SJSA1 (cell line): ENCODE results near the gene TRIM71. TPM values are rescaled to one million over a fixed set of nuclear protein-coding genes. Genes with fewer than 3 reads are reported as not detected.
"Not testable (repeated sequence)": the region's sequence is repeated elsewhere in the genome, so short reads cannot be mapped to it uniquely, and the experiment has no call there.

ENCODE experiments used
- DNase-seq, 2 experiments: peaks; one replicate each; pipeline ENCODE4 v3.0.0-alpha.2; 2015 to 2020; ENCODE audit warnings: low spot score in 2 of 2, low read depth in 1 of 2
- H3K27ac ChIP-seq: fragments of 250-450 bp; sonication (Bioruptor Pico); 2 replicates; pipeline ENCODE4 v1.5.1; 2020; ENCODE audit warnings: mild to moderate bottlenecking, moderate library complexity
- H3K27me3 ChIP-seq: fragments of 250-450 bp; sonication (Bioruptor Pico); replicated peaks from 2 replicates; pipeline ENCODE4 v1.5.1; 2020; ENCODE audit warnings: mild to moderate bottlenecking, moderate library complexity
- H3K36me3 ChIP-seq: fragments of 250-450 bp; sonication (Bioruptor Pico); 2 replicates; pipeline ENCODE4 v1.5.1; 2020; ENCODE audit warnings: mild to moderate bottlenecking
- H3K4me1 ChIP-seq: fragments of 250-450 bp; sonication (Bioruptor Pico); replicated peaks from 2 replicates; pipeline ENCODE4 v1.6.1; 2021; ENCODE audit warnings: mild to moderate bottlenecking
- H3K4me3 ChIP-seq: fragments of 250-450 bp; sonication (Bioruptor Pico); 2 replicates; pipeline ENCODE4 v1.5.1; 2020; ENCODE audit warnings: mild to moderate bottlenecking
- H3K9me3 ChIP-seq: fragments of 250-450 bp; sonication (Bioruptor Pico); replicated peaks from 2 replicates; pipeline ENCODE4 v1.5.1; 2020; ENCODE audit warnings: mild to moderate bottlenecking
- total RNA-seq: library from RNA; depleted of rRNA; stranded (reverse); fragments of >200 nt; shearing (Covaris generic); gene quantifications from 2 replicates; pipeline ENCODE4 v1.2.3, GENCODE V29; 2014

Gene TRIM71
- total RNA-seq, 1 experiment from 2014 or later, result under 0.01 TPM

- H3K36me3 ChIP-seq, result no peaks in the 10 kb centered on the region
- H3K9me3 ChIP-seq, result no peaks in the 10 kb centered on the region
- H3K4me3 ChIP-seq, result no peak overlapping the region
- DNase-seq, result no peak
- no peaks in the 10 kb centered on the region for H3K27me3 ChIP-seq
- H3K27ac ChIP-seq, result no peak overlapping the region
- H3K4me1 ChIP-seq, result no peaks in the 10 kb centered on the region
Measured at GRCh38 chr3:32842987-32843386, 25.2 kb downstream of the TRIM71 start.

- no peak for DNase-seq
- no peaks in the 10 kb centered on the region for H3K4me1 ChIP-seq
- no peak overlapping the region for H3K27ac ChIP-seq
- H3K4me3 ChIP-seq, result no peak overlapping the region
- H3K9me3 ChIP-seq, result no peaks in the 10 kb centered on the region
- no peaks in the 10 kb centered on the region for H3K36me3 ChIP-seq
- no peaks in the 10 kb centered on the region for H3K27me3 ChIP-seq
Measured at GRCh38 chr3:32843510-32844321, 25.9 kb downstream of the TRIM71 start.

GRCh38 chr3:32844322-32844654 is 26.5 kb downstream of the TRIM71 start:
- H3K27ac ChIP-seq, result no peak overlapping the region
- DNase-seq, result no peak
- no peaks in the 10 kb centered on the region for H3K9me3 ChIP-seq
- no peaks in the 10 kb centered on the region for H3K36me3 ChIP-seq
- H3K27me3 ChIP-seq, result no peaks in the 10 kb centered on the region
- no peaks in the 10 kb centered on the region for H3K4me1 ChIP-seq
- no peak overlapping the region for H3K4me3 ChIP-seq

GRCh38 chr3:32844914-32845313 is 27.1 kb downstream of the TRIM71 start:
- no peak for DNase-seq

GRCh38 chr3:32845546-32845945 is 27.7 kb downstream of the TRIM71 start:
- not testable (repeated sequence) for H3K27ac ChIP-seq, H3K27me3 ChIP-seq, H3K4me3 ChIP-seq, H3K36me3 ChIP-seq, H3K9me3 ChIP-seq, DNase-seq, H3K4me1 ChIP-seq

More at GRCh38 chr3:32844914-32845313, 27.1 kb downstream of the TRIM71 start:
- no peaks in the 10 kb centered on the region for H3K36me3 ChIP-seq
- no peaks in the 10 kb centered on the region for H3K4me1 ChIP-seq
- H3K9me3 ChIP-seq, result no peaks in the 10 kb centered on the region
- no peaks in the 10 kb centered on the region for H3K27me3 ChIP-seq
- no peak overlapping the region for H3K4me3 ChIP-seq
- no peak overlapping the region for H3K27ac ChIP-seq

- not testable (repeated sequence) for H3K9me3 ChIP-seq, DNase-seq, H3K27ac ChIP-seq, H3K4me1 ChIP-seq, H3K4me3 ChIP-seq, H3K27me3 ChIP-seq, H3K36me3 ChIP-seq
Measured at GRCh38 chr3:32847045-32847444, 29.2 kb downstream of the TRIM71 start.

GRCh38 chr3:32847528-32847927 is 29.7 kb downstream of the TRIM71 start:
- DNase-seq, result no peak
- no peaks in the 10 kb centered on the region for H3K36me3 ChIP-seq

GRCh38 chr3:32848215-32848614 is 30.4 kb downstream of the TRIM71 start:
- no peaks in the 10 kb centered on the region for H3K36me3 ChIP-seq
- no peak for DNase-seq

More at GRCh38 chr3:32847528-32847927, 29.7 kb downstream of the TRIM71 start:
- H3K4me1 ChIP-seq, result no peaks in the 10 kb centered on the region
- no peaks in the 10 kb centered on the region for H3K27me3 ChIP-seq
- no peak overlapping the region for H3K27ac ChIP-seq
- H3K9me3 ChIP-seq, result no peaks in the 10 kb centered on the region
- no peak overlapping the region for H3K4me3 ChIP-seq

GRCh38 chr3:32849046-32849445 is 31.2 kb downstream of the TRIM71 start:
- Histone ChIP-seq H3K36me3 (no peaks in the 10 kb centered on the region), H3K4me1 (no peaks in the 10 kb centered on the region), H3K27ac (no peak overlapping the region), H3K4me3 (no peak overlapping the region), H3K27me3 (no peaks in the 10 kb centered on the region), H3K9me3 (no peaks in the 10 kb centered on the region)
- no peak for DNase-seq

More at GRCh38 chr3:32848215-32848614, 30.4 kb downstream of the TRIM71 start:
- H3K4me3 ChIP-seq, result no peak overlapping the region
- H3K9me3 ChIP-seq, result no peaks in the 10 kb centered on the region
- H3K27ac ChIP-seq, result no peak overlapping the region
- no peaks in the 10 kb centered on the region for H3K27me3 ChIP-seq
- no peaks in the 10 kb centered on the region for H3K4me1 ChIP-seq

- Histone ChIP-seq H3K36me3 (no peaks in the 10 kb centered on the region), H3K27me3 (no peaks in the 10 kb centered on the region), H3K27ac (no peak overlapping the region), H3K4me3 (no peak overlapping the region), H3K4me1 (no peaks in the 10 kb centered on the region), H3K9me3 (no peaks in the 10 kb centered on the region)
- DNase-seq, result no peak
Measured at GRCh38 chr3:32850226-32850625, 32.4 kb downstream of the TRIM71 start.

- H3K36me3 ChIP-seq, result no peaks in the 10 kb centered on the region
- no peaks in the 10 kb centered on the region for H3K27me3 ChIP-seq
- H3K4me1 ChIP-seq, result no peaks in the 10 kb centered on the region
- no peak for DNase-seq
- no peak overlapping the region for H3K27ac ChIP-seq
- no peak overlapping the region for H3K4me3 ChIP-seq
- H3K9me3 ChIP-seq, result no peaks in the 10 kb centered on the region
Measured at GRCh38 chr3:32850636-32851035, 32.8 kb downstream of the TRIM71 start.

GRCh38 chr3:32852146-32852545 is 34.3 kb downstream of the TRIM71 start:
- Histone ChIP-seq H3K4me3 (no peak overlapping the region), H3K36me3 (no peaks in the 10 kb centered on the region), H3K27ac (no peak overlapping the region), H3K9me3 (no peaks in the 10 kb centered on the region), H3K27me3 (no peaks in the 10 kb centered on the region), H3K4me1 (no peaks in the 10 kb centered on the region)
- no peak for DNase-seq

GRCh38 chr3:32855350-32855953 is 37.7 kb downstream of the TRIM71 start:
- Histone ChIP-seq H3K36me3 (no peaks in the 10 kb centered on the region), H3K4me1 (no peaks in the 10 kb centered on the region), H3K4me3 (no peak overlapping the region), H3K27me3 (no peaks in the 10 kb centered on the region), H3K9me3 (no peaks in the 10 kb centered on the region), H3K27ac (no peak overlapping the region)
- DNase-seq, result no peak

GRCh38 chr3:32856355-32856889 is 38.6 kb downstream of the TRIM71 start:
- H3K4me1 ChIP-seq, result no peaks in the 10 kb centered on the region
- no peak overlapping the region for H3K27ac ChIP-seq
- DNase-seq, result no peak
- no peaks in the 10 kb centered on the region for H3K27me3 ChIP-seq
- no peak overlapping the region for H3K4me3 ChIP-seq
- H3K36me3 ChIP-seq, result no peaks in the 10 kb centered on the region
- no peaks in the 10 kb centered on the region for H3K9me3 ChIP-seq
